ENCODE data around the gene EZH1.
A peak's percentile ranks its signal among the peaks of the same experiment; 100 is the strongest.

Gene EZH1

DNA sequence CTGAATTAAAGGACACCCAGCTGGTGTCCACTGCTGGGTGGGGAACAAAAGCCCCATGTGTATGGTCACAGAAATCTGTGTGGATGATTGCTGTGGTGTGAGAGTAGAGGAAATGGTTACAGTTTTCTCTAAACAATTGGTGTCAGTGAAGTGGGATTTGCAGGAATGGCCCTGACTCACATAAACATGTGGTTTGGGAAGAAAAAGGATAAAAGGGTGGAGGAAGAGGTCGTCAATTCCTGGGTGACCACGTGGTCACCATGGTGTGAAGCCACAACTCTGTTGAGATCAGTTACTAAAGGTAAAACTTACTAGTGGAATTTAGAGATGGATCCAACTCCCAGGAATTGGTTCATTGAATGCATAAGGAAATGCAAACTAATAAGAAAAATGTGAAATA is 89.3 kb downstream of the EZH1 start:
- TF ChIP-seq, protein P1, sequence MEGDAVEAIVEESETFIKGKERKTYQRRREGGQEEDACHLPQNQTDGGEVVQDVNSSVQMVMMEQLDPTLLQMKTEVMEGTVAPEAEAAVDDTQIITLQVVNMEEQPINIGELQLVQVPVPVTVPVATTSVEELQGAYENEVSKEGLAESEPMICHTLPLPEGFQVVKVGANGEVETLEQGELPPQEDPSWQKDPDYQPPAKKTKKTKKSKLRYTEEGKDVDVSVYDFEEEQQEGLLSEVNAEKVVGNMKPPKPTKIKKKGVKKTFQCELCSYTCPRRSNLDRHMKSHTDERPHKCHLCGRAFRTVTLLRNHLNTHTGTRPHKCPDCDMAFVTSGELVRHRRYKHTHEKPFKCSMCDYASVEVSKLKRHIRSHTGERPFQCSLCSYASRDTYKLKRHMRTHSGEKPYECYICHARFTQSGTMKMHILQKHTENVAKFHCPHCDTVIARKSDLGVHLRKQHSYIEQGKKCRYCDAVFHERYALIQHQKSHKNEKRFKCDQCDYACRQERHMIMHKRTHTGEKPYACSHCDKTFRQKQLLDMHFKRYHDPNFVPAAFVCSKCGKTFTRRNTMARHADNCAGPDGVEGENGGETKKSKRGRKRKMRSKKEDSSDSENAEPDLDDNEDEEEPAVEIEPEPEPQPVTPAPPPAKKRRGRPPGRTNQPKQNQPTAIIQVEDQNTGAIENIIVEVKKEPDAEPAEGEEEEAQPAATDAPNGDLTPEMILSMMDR (IDR thresholded peaks at IDR 0.05; ENCODE audit: low read depth, low read length) = no peak
- in situ Hi-C loops (cut with HindIII; ENCODE audit: low sequenced_read_pairs) = no loop called here
- H3K4me3 ChIP-seq (ENCODE audit: low read depth, low read length) = no peak overlapping the region
- peak; percentile 76 for DNase-seq (ENCODE audit: low read depth, low spot score)

DNA sequence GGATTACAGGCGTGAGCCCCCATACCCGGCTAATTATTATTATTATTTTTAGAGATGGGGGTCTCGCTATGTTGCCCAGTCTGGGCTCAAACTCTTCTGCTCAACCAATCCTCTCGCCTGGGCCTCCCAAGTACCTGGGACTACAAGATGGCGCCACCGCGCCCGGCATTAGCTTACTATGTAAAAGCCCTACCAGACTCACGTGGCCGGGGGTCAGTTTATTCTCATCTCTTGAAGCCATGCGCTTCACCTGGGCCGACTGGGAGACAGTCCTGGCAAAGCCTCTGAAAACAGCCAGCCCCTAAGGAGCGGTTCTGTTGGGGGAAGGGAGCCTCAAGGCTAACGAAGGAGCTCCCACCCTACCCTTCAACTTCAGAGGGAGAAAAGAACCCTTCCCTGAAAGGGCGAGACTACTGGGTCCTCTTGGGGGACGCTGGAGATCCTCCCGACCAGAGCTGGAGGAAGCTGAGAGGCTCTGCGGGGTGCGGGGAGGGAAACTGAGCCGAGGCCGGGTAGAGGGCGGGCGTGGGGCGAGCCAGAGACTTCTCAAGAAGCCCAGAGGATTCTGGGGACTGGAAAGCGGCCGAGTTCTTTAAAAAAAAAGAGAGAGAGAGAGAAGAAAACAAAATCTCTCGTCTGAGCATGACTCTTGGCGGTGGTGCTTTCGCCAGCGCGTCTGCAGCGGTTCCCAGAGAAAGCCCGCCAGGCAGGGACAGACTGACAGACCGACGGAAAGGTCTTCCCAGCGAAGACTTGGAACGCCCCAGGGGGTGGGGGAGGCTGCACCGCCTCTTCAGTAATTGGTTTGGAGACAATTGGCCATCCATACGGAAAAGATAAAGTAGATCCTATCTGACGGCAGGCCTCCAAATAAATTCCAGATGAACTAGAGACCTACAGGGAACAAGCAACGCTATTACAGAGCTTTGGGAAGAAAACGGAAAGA is 91.4 kb downstream of the EZH1 start:
- in situ Hi-C loops (cut with HindIII; ENCODE audit: low sequenced_read_pairs) = no loop called here
- H3K4me3 ChIP-seq (ENCODE audit: low read depth, low read length) = peak overlapping the region; percentile 27
- TF ChIP-seq, protein P1 (IDR thresholded peaks at IDR 0.05; ENCODE audit: low read depth, low read length) = no peak
- DNase-seq (ENCODE audit: low read depth, low spot score) = peak; percentile 73

DNA sequence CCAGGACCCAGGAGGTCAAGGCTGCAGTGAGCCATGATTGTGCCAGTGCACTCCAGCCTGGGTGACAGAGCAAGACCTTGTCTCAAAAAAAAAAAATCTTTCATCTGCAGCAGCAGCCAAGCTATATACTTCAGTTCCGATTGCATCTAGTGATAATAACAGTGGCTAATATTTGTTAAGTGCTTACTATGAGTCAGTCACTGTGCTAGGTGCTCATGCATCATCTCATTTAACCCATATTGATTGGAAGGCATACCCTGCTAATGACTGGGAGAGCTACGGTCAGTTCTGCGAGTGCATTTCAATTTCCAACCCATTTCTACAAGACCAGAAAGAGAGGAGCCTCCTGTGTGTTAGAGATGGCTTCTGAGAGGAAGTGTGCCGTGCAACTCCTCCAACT is 93.4 kb downstream of the EZH1 start:
- no peak for DNase-seq (ENCODE audit: low read depth, low spot score)
- no peak overlapping the region for H3K4me3 ChIP-seq (ENCODE audit: low read depth, low read length)
- in situ Hi-C loops (cut with HindIII; ENCODE audit: low sequenced_read_pairs) = no loop called here
- TF ChIP-seq, protein P1 (IDR thresholded peaks at IDR 0.05; ENCODE audit: low read depth, low read length) = no peak
